Astrocyte (in vitro differentiated cells and primary cell): ENCODE measurements around the gene TBKBP1.

ENCODE experiments used
- EZH2 ChIP-seq: IDR thresholded peaks from 2 replicates; pipeline ENCODE4 v1.6.1; 2012; ENCODE audit warnings: mild to moderate bottlenecking, low read length, inconsistent platforms; ENCODE audit not compliant: insufficient read depth
- TF ChIP-seq, protein P1 (sequence below): IDR thresholded peaks from 2 replicates; pipeline ENCODE4 v1.5.1; 2011; ENCODE audit warnings: low read depth, mild to moderate bottlenecking, inconsistent platforms, low read length, moderate library complexity; ENCODE audit not compliant: insufficient read depth

DNA sequence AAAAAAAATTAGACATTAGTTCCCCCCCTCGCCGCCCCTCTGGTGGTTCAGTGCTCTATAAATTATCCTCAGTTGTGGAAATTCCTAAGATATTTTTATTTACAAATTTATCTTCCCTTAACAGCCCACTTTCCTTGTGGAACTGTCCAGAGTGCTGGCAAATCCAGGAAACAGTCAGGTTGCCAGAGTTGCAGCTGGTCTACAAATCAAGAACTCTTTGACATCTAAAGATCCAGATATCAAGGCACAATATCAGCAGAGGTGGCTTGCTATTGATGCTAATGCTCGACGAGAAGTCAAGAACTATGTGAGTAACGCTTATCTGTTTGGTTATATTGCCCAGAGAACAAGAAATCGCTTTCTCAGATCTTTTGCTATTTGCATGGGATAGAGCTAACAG is 41.4 kb upstream of the TBKBP1 start:
- TF ChIP-seq, protein P1, sequence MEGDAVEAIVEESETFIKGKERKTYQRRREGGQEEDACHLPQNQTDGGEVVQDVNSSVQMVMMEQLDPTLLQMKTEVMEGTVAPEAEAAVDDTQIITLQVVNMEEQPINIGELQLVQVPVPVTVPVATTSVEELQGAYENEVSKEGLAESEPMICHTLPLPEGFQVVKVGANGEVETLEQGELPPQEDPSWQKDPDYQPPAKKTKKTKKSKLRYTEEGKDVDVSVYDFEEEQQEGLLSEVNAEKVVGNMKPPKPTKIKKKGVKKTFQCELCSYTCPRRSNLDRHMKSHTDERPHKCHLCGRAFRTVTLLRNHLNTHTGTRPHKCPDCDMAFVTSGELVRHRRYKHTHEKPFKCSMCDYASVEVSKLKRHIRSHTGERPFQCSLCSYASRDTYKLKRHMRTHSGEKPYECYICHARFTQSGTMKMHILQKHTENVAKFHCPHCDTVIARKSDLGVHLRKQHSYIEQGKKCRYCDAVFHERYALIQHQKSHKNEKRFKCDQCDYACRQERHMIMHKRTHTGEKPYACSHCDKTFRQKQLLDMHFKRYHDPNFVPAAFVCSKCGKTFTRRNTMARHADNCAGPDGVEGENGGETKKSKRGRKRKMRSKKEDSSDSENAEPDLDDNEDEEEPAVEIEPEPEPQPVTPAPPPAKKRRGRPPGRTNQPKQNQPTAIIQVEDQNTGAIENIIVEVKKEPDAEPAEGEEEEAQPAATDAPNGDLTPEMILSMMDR = no peak
- TF ChIP-seq EZH2 = no peak
